Mucosa of rectum (tissue), 2 donors: ENCODE results near the gene NCAM1.

Experiments
- H3K27ac ChIP-seq, 2 donors: one replicate each; pipeline ENCODE4 v1.7.0; 2013; ENCODE audit warnings: inconsistent platforms in 2 of 2, low read depth in 2 of 2, low read length in 2 of 2
- H3K27me3 ChIP-seq, 2 donors: one replicate each; pipeline ENCODE4 v1.7.0; 2013; ENCODE audit warnings: low read length in 2 of 2; ENCODE audit not compliant: control insufficient read depth in 2 of 2, insufficient read depth in 2 of 2
- H3K36me3 ChIP-seq, 2 donors: one replicate each; pipeline ENCODE4 v1.7.0; 2013; ENCODE audit warnings: low read length in 2 of 2; ENCODE audit not compliant: control insufficient read depth in 2 of 2, insufficient read depth in 2 of 2
- H3K4me1 ChIP-seq, 2 donors: one replicate each; pipeline ENCODE4 v1.7.0; 2013; ENCODE audit warnings: low read length in 2 of 2, mild to moderate bottlenecking in 1 of 2; ENCODE audit not compliant: control insufficient read depth in 2 of 2, insufficient read depth in 2 of 2
- H3K4me3 ChIP-seq, 2 donors: one replicate each; pipeline ENCODE4 v1.7.0; 2013; ENCODE audit warnings: low read length in 2 of 2
- H3K9ac ChIP-seq, 2 donors: one replicate each; pipeline ENCODE4 v1.7.0; 2013; ENCODE audit warnings: low read length in 2 of 2, low read depth in 1 of 2, mild to moderate bottlenecking in 1 of 2
- H3K9me3 ChIP-seq, 2 donors: one replicate each; pipeline ENCODE4 v1.7.0; 2013; ENCODE audit warnings: low read length in 2 of 2; ENCODE audit not compliant: control insufficient read depth in 2 of 2
- donor health status: healthy.
- donor health status: Normal muscosa, but diverticular disease.

The NCAM1 gene

GRCh38 chr11:112993808-112994207 lies 32.6 kb downstream of the NCAM1 start:
- Histone ChIP-seq H3K27me3 (no peaks in the 10 kb centered on the region), H3K27ac (no peak overlapping the region), H3K9me3 (peaks cover 0 to 4% of the 10 kb centered on the region in 2 donors), H3K4me3 (no peak overlapping the region), H3K4me1 (no peaks in the 10 kb centered on the region), H3K36me3 (no peaks in the 10 kb centered on the region), H3K9ac (no peak overlapping the region)

DNA sequence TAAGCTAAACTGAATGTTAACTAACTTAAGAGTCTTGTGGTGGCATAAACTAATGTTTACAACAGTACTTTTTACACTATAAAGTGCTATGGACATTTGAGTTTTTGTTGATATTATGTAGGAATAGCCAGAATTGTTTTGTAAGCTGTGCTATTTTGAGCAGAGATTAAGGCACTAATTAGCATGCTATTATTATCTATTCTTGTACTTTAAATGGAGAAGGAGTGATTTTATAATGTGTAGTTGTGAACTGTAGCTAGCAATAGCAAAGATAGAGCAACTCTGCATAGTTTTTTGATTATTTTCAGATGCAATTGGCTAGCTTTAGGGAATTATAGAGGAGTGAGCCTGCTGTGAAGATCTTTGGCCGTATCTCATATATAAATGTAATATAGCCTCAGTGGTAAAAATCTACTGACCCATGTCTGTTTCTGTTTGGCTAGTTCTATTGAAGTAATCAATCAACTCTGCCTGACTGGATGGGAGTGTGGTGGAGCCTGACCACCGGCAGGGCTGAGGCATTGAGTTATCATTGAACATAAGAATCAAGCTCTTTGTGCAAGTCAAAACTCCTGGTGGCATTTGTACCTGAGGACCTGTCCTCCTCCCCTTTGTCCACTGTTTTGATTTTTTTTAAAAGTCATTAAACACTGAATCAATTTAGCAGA lies 34.3 kb downstream of the NCAM1 start:
- no peaks in the 10 kb centered on the region for H3K9me3 ChIP-seq
- no peak overlapping the region for H3K4me3 ChIP-seq
- H3K27me3 ChIP-seq, result no peaks in the 10 kb centered on the region
- no peak overlapping the region for H3K9ac ChIP-seq
- H3K27ac ChIP-seq, result no peak overlapping the region
- H3K4me1 ChIP-seq, result no peaks in the 10 kb centered on the region
- H3K36me3 ChIP-seq, result no peaks in the 10 kb centered on the region

DNA sequence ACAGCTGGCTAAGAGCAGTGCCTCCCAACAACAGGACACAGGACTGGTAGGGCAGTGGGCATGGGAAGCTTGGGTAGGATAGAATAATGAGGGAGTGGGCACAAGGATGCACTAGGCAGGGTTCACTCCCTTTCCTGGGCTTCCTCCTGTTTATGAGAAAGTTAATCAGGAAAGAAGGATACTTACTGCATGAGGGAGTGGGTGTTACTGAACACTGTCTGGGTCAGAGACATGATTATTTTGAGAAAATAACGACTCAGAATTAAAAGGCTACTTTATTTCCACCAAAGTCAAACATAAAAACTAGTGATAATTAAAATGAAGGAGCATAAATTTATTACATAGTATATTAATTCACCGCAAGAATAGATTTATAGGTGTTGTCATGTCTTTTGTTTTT lies 35.8 kb downstream of the NCAM1 start:
- no peaks in the 10 kb centered on the region for H3K36me3 ChIP-seq
- no peak overlapping the region for H3K27ac ChIP-seq
- H3K4me1 ChIP-seq, result no peaks in the 10 kb centered on the region
- no peaks in the 10 kb centered on the region for H3K9me3 ChIP-seq
- H3K27me3 ChIP-seq, result no peaks in the 10 kb centered on the region
- H3K4me3 ChIP-seq, result no peak overlapping the region
- H3K9ac ChIP-seq, result no peak overlapping the region

GRCh38 chr11:112997857-112998466 lies 36.7 kb downstream of the NCAM1 start:
- H3K9ac ChIP-seq, result no peak overlapping the region
- H3K27ac ChIP-seq, result no peak overlapping the region
- no peaks in the 10 kb centered on the region for H3K27me3 ChIP-seq
- no peak overlapping the region for H3K4me3 ChIP-seq
- no peaks in the 10 kb centered on the region for H3K4me1 ChIP-seq
- no peaks in the 10 kb centered on the region for H3K36me3 ChIP-seq
- H3K9me3 ChIP-seq, result no peaks in the 10 kb centered on the region

DNA sequence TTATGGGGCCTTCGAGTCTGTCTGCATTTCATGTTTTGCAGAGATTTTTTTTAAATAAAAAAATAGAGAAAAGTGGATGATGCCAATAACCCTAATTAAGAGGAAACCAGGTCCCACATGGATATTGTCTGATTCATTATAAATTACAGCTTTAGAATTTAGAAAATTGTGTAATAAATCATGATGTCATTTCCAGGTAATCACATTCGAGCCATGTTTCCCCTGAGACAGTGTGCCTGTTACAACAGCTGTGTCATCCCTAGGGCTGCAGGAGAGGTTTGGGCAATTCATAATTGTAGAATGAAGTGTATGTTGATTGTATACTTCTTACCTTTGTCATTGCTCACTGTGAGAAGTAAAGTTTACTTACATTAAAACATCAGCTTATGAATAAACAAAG lies 38.3 kb downstream of the NCAM1 start:
- Histone ChIP-seq H3K4me1 (no peaks in the 10 kb centered on the region), H3K9ac (no peak overlapping the region), H3K27ac (no peak overlapping the region), H3K9me3 (no peaks in the 10 kb centered on the region), H3K36me3 (no peaks in the 10 kb centered on the region), H3K4me3 (no peak overlapping the region), H3K27me3 (no peaks in the 10 kb centered on the region)

GRCh38 chr11:113001709-113002108 lies 40.5 kb downstream of the NCAM1 start:
- no peaks in the 10 kb centered on the region for H3K9me3 ChIP-seq
- no peak overlapping the region for H3K4me3 ChIP-seq
- no peaks in the 10 kb centered on the region for H3K27me3 ChIP-seq
- no peak overlapping the region for H3K27ac ChIP-seq
- H3K4me1 ChIP-seq, result no peaks in the 10 kb centered on the region
- H3K36me3 ChIP-seq, result no peaks in the 10 kb centered on the region
- no peak overlapping the region for H3K9ac ChIP-seq

DNA sequence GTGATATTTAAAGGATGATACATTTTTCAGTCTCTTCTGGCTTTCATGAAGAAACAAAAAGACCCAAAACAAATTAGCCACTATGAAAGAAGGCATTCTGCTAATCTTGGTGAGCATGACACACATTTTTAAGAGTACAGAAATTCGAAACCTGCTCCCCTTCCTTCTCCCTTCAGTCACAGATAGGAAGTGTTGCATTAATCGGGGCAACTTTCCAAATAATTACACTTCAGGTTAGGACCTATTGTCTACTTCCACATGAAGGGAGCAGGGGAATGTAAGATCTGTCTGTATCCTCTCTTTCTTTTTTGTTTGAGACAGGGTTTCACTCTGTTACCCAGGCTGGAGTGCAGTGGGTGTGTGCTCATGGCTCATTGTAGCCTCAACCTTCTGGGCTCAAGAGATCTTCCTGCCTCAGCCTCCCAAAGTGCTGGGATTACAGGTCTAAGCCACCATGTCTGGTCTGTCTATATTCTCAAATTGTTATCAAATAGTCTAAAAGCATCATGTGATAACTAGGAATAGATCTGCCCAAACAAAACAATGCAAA lies 45.8 kb downstream of the NCAM1 start:
- H3K4me1 ChIP-seq, result no peaks in the 10 kb centered on the region
- no peaks in the 10 kb centered on the region for H3K27me3 ChIP-seq

DNA sequence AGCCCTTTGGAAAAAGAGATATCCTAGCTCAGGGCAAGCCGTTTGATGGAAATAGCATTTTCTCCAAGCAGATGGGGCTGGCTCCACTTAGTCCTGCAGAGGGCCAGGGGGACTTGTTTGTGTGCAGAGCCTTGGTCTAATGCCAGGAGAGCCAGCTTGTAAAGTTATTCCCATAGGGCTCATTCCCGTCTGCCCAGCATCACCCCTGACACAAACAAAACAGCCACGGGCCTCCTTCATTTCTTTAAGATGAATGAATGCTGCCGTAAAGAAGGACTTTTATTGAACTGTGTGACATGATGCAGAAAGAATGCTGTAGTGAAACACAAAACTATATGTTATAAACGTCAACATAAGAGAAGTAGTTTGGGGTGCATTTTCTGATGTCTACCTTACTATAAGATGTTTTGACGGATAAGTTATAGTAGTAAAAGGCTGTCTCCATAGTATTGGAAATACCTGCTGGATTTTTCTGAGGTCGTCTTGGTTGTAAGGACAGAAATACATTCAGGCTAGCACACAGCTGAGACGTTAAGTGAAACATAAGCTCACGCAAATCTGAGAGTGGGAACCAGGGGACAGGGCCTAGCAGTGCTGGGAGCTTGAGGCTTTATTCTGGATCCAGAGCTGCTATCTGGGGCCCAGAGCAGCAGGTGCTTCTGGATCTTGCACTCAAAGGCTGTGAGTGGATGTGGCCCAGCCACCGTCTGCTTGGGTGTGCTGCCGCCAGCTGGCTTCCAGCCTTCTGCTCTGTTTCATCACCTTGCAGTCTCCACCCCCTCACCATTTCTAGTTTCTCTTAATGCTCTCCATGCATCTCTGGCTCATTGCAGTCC lies 53.3 kb downstream of the NCAM1 start:
- Histone ChIP-seq H3K9ac (no peak overlapping the region), H3K9me3 (no peaks in the 10 kb centered on the region), H3K4me1 (peaks cover 0 to 4% of the 10 kb centered on the region in 2 donors), H3K36me3 (no peaks in the 10 kb centered on the region), H3K4me3 (no peak overlapping the region), H3K27me3 (no peaks in the 10 kb centered on the region), H3K27ac (no peak overlapping the region)

More for the DNA sequence above, 45.8 kb downstream of the NCAM1 start:
- Histone ChIP-seq H3K36me3 (no peaks in the 10 kb centered on the region), H3K27ac (no peak overlapping the region), H3K4me3 (no peak overlapping the region), H3K9me3 (no peaks in the 10 kb centered on the region), H3K9ac (no peak overlapping the region)

GRCh38 chr11:113015098-113015455 lies 53.9 kb downstream of the NCAM1 start:
- H3K4me1 ChIP-seq, result peaks cover 0 to 4% of the 10 kb centered on the region in 2 donors
- no peaks in the 10 kb centered on the region for H3K9me3 ChIP-seq
- no peaks in the 10 kb centered on the region for H3K36me3 ChIP-seq
- no peak overlapping the region for H3K9ac ChIP-seq
- H3K27me3 ChIP-seq, result no peaks in the 10 kb centered on the region
- no peak overlapping the region for H3K4me3 ChIP-seq
- no peak overlapping the region for H3K27ac ChIP-seq

DNA sequence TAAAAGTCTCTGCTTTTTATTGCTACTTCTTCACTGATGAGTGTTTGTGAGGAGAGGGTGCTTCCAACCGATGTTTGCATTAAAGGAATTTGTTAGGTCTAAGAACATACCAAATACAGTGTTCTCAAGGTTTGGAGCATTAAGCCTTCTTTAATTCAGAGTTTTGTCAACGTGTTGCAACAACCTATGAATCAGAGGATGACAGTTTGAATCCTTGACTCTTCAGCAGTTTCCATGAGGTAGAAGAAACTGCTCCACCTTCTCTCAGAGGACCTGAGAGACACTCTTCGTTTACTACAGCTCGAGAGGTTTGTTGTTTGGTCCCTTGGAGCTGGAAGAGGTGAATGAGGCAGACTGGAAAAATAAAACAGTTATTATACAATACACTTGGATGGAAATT lies 55.7 kb downstream of the NCAM1 start:
- Histone ChIP-seq H3K27me3 (no peaks in the 10 kb centered on the region), H3K4me3 (no peak overlapping the region), H3K9ac (no peak overlapping the region), H3K4me1 (peaks cover 0 to 4% of the 10 kb centered on the region in 2 donors), H3K9me3 (no peaks in the 10 kb centered on the region), H3K36me3 (no peaks in the 10 kb centered on the region), H3K27ac (no peak overlapping the region)
